Neural progenitor cell (in vitro differentiated cells): Measurements from ENCODE around the gene TCF7L1.

Experiments
- CTCF ChIP-seq: fragments of 200-600 bp; sonication (generic); IDR thresholded peaks from 2 replicates; pipeline ENCODE4 v1.5.1; 2017; ENCODE audit warnings: antibody characterized with exemption, mild to moderate bottlenecking
- EZH2 ChIP-seq: fragments of 200-600 bp; sonication (generic); IDR thresholded peaks from 2 replicates; pipeline ENCODE4 v1.6.1; 2017; ENCODE audit warnings: antibody characterized with exemption, mild to moderate bottlenecking, moderate library complexity
- EZH2phosphoT487 ChIP-seq: fragments of 200-600 bp; sonication (generic); IDR thresholded peaks from 2 replicates; pipeline ENCODE4 v1.6.1; 2017; ENCODE audit warnings: antibody characterized with exemption

GRCh38 chr2:85178154-85178553 lies 45.0 kb downstream of the TCF7L1 start:
- TF ChIP-seq EZH2phosphoT487 (no peak), CTCF (no peak), EZH2 (no peak)
